22Rv1 (cell line): Measurements from ENCODE around the gene TRUB1.

Experiments
- ZFX ChIP-seq: fragments of 450-650 bp; IDR thresholded peaks from 2 replicates; pipeline ENCODE4 v1.6.1; 2017; ENCODE audit warnings: antibody characterized with exemption, borderline replicate concordance
- TF ChIP-seq, protein P1 (sequence below): fragments of 450-650 bp; IDR thresholded peaks from 2 replicates; pipeline ENCODE4 v1.5.1; 2017; ENCODE audit warnings: mild to moderate bottlenecking

DNA sequence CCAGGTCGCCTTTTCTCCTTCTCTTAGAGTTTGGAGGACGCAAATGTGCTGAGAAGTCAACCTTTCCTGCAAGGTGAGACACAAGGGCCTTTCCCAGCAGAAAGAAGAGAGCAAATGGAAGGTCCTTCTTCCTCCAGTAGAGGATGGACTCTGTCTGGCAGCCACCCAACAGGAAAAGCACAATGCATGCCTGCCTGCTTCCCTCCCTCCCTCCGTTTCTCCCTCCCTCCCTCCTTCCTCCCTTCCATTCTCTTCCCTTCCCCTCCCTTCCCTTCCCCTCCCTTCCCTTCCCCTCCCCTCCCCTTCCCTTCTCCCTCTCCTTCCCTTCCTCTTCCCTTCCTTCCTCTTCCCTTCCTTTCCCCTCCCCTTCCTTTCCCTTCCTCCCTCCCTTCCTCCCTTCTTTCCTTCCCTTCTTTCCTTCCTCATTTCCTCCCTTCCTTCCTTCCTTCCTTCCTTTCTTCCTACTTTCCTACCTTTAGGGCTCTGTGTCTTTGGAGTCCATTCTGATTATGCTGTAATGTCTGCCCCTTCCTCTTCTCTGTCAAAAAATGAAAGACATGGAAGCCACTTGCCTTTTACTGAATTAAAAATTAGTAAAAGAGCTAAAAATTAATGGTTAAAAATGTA, 66.4 kb downstream of the TRUB1 start:
- TF ChIP-seq, protein P1, sequence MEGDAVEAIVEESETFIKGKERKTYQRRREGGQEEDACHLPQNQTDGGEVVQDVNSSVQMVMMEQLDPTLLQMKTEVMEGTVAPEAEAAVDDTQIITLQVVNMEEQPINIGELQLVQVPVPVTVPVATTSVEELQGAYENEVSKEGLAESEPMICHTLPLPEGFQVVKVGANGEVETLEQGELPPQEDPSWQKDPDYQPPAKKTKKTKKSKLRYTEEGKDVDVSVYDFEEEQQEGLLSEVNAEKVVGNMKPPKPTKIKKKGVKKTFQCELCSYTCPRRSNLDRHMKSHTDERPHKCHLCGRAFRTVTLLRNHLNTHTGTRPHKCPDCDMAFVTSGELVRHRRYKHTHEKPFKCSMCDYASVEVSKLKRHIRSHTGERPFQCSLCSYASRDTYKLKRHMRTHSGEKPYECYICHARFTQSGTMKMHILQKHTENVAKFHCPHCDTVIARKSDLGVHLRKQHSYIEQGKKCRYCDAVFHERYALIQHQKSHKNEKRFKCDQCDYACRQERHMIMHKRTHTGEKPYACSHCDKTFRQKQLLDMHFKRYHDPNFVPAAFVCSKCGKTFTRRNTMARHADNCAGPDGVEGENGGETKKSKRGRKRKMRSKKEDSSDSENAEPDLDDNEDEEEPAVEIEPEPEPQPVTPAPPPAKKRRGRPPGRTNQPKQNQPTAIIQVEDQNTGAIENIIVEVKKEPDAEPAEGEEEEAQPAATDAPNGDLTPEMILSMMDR: no peak
- TF ChIP-seq ZFX: no peak
